Measurements from ENCODE around the gene SNRPF.

GRCh38 chr12:95909871-95910270, 51.1 kb downstream of the SNRPF start:
- TF ChIP-seq CTCF (IDR thresholded peaks at IDR 0.05; ENCODE audit: insufficient read depth, low read length) (no peak), SPI1 (IDR thresholded peaks at IDR 0.05; ENCODE audit: borderline replicate concordance, low read depth) (peak; percentile 74), POLR2AphosphoS5 (IDR thresholded peaks at IDR 0.05; ENCODE audit: low read depth) (no peak), GABPA (IDR thresholded peaks at IDR 0.05; ENCODE audit: low read depth) (no peak)

Data from HL-60 (cell line).